Epidermal melanocyte (primary cell): ENCODE results near the gene ATP2B2.

Experiments used
- DNase-seq: peaks from one replicate; pipeline ENCODE4 v3.0.0; 2011; ENCODE audit warnings: low spot score; ENCODE audit not compliant: insufficient read length

The ATP2B2 gene

GRCh38 chr3:10511809-10512494, 6.6 kb upstream of the ATP2B2 start:
- DNase-seq = no peak

GRCh38 chr3:10510743-10511432, 5.5 kb upstream of the ATP2B2 start:
- DNase-seq = no peak

GRCh38 chr3:10510086-10510742, 4.8 kb upstream of the ATP2B2 start:
- no peak for DNase-seq

GRCh38 chr3:10509325-10509724, 3.9 kb upstream of the ATP2B2 start:
- DNase-seq = no peak

GRCh38 chr3:10508619-10509260, 3.4 kb upstream of the ATP2B2 start:
- DNase-seq = no peak

GRCh38 chr3:10508235-10508618, 2.8 kb upstream of the ATP2B2 start:
- DNase-seq = no peak

GRCh38 chr3:10507331-10507730, 1.9 kb upstream of the ATP2B2 start:
- DNase-seq = no peak

GRCh38 chr3:10506696-10507095, 1.3 kb upstream of the ATP2B2 start:
- no peak for DNase-seq

- DNase-seq = no peak
Observed at GRCh38 chr3:10505791-10506585, 602 bp upstream of the ATP2B2 start.

- no peak for DNase-seq
Observed at GRCh38 chr3:10504171-10505049, 976 bp downstream of the ATP2B2 start.

- DNase-seq = no peak
Observed at GRCh38 chr3:10503217-10503796, 2.1 kb downstream of the ATP2B2 start.

GRCh38 chr3:10502185-10502880, 3.1 kb downstream of the ATP2B2 start:
- no peak for DNase-seq

GRCh38 chr3:10501664-10502052, 3.7 kb downstream of the ATP2B2 start:
- no peak for DNase-seq

GRCh38 chr3:10500717-10501663, 4.4 kb downstream of the ATP2B2 start:
- no peak for DNase-seq

- no peak for DNase-seq
Observed at GRCh38 chr3:10498271-10498670, 7.1 kb downstream of the ATP2B2 start.

- DNase-seq = no peak
Observed at GRCh38 chr3:10497439-10497838, 7.9 kb downstream of the ATP2B2 start.

GRCh38 chr3:10496121-10496863, 9.1 kb downstream of the ATP2B2 start:
- DNase-seq = no peak

- DNase-seq = no peak
Observed at GRCh38 chr3:10495614-10496013, 9.8 kb downstream of the ATP2B2 start.
